ENCODE data around the gene ZNF646. TPM values are rescaled to one million over a fixed set of nuclear protein-coding genes. Genes with fewer than 3 reads are reported as not detected.

The ZNF646 gene
- total and polyA plus RNA-seq, 4 donors, result 0.89 to 9.6 (median 4.0) TPM

DNA sequence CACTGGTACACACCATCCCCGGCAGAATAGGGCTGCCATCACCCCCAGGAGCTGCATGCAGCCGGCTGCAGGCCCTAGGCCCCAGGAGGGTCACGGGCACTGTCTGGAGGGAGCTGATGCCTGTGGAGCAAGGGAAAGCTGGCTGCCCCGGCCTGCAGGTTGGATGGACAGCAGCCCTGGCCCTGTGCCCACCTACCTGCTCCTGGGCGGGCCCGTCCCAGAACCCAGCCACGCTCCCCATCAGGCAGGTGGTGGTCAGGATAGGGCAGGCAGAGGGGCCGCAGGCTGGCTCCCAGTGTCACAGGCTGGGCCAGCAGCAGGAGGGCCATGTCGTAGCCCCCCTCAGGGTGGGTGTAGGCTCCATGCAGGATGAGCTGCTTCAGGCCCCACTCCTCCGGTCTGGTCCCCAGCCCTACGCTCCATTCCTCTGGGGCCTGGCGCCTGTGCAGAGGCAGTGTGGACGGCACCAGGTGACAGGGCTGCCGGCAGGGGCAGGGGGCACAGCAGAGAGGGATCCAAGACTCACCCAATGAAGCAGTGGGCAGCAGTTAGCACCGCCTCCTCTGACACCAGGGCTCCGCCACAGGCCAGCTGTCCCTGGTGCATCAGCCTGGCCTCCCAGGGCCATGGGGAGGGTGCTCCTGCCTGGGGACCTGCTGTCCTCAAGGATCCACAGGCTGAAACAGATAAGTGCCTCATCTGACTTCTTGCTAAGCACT lies 10.5 kb downstream of the ZNF646 start:
- Histone ChIP-seq H3K27ac (ENCODE audit: low read depth in 1 of 2, low read length in 2 of 2) (no peak overlapping the region), H3K4me3 (ENCODE audit: low read depth in 1 of 3, low read length in 3 of 3) (no peak overlapping the region), H3K9me3 (ENCODE audit: control insufficient read depth in 4 of 4, low read length in 3 of 4) (no peaks in the 10 kb centered on the region), H3K36me3 (ENCODE audit: control insufficient read depth in 4 of 4, insufficient read depth in 3 of 4, low read depth in 1 of 4, low read length in 3 of 4) (peaks cover 5 to 49% (median 28%) of the 10 kb centered on the region in 4 donors), H3K4me1 (ENCODE audit: control insufficient read depth in 4 of 4, insufficient read depth in 4 of 4, low read length in 3 of 4) (no peaks in the 10 kb centered on the region), H3K9ac (ENCODE audit: low read depth in 1 of 2, low read length in 2 of 2) (no peak overlapping the region), H3K27me3 (ENCODE audit: control insufficient read depth in 4 of 4, insufficient read depth in 4 of 4, low read length in 3 of 4) (no peaks in the 10 kb centered on the region)
- TF ChIP-seq SP1 (IDR thresholded peaks at IDR 0.05) (no peak), JUND (IDR thresholded peaks at IDR 0.05) (no peak), GABPA (IDR thresholded peaks at IDR 0.05 in 1 of 2, conservative IDR thresholded peaks at IDR 0.05 in 1 of 2) (no peak), FOXA2 (IDR thresholded peaks at IDR 0.05) (no peak), FOXA1 (IDR thresholded peaks at IDR 0.05) (no peak), HNF4G (IDR thresholded peaks at IDR 0.05) (no peak), HNF4A (conservative IDR thresholded peaks at IDR 0.05) (no peak), RXRA (IDR thresholded peaks at IDR 0.05) (no peak), YY1 (IDR thresholded peaks at IDR 0.05) (no peak)
- TF ChIP-seq, protein P1, sequence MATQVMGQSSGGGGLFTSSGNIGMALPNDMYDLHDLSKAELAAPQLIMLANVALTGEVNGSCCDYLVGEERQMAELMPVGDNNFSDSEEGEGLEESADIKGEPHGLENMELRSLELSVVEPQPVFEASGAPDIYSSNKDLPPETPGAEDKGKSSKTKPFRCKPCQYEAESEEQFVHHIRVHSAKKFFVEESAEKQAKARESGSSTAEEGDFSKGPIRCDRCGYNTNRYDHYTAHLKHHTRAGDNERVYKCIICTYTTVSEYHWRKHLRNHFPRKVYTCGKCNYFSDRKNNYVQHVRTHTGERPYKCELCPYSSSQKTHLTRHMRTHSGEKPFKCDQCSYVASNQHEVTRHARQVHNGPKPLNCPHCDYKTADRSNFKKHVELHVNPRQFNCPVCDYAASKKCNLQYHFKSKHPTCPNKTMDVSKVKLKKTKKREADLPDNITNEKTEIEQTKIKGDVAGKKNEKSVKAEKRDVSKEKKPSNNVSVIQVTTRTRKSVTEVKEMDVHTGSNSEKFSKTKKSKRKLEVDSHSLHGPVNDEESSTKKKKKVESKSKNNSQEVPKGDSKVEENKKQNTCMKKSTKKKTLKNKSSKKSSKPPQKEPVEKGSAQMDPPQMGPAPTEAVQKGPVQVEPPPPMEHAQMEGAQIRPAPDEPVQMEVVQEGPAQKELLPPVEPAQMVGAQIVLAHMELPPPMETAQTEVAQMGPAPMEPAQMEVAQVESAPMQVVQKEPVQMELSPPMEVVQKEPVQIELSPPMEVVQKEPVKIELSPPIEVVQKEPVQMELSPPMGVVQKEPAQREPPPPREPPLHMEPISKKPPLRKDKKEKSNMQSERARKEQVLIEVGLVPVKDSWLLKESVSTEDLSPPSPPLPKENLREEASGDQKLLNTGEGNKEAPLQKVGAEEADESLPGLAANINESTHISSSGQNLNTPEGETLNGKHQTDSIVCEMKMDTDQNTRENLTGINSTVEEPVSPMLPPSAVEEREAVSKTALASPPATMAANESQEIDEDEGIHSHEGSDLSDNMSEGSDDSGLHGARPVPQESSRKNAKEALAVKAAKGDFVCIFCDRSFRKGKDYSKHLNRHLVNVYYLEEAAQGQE (IDR thresholded peaks at IDR 0.05), result no peak
- TF ChIP-seq, protein P2, sequence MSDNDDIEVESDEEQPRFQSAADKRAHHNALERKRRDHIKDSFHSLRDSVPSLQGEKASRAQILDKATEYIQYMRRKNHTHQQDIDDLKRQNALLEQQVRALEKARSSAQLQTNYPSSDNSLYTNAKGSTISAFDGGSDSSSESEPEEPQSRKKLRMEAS (IDR thresholded peaks at IDR 0.05), result no peak
- TF ChIP-seq, protein P3, sequence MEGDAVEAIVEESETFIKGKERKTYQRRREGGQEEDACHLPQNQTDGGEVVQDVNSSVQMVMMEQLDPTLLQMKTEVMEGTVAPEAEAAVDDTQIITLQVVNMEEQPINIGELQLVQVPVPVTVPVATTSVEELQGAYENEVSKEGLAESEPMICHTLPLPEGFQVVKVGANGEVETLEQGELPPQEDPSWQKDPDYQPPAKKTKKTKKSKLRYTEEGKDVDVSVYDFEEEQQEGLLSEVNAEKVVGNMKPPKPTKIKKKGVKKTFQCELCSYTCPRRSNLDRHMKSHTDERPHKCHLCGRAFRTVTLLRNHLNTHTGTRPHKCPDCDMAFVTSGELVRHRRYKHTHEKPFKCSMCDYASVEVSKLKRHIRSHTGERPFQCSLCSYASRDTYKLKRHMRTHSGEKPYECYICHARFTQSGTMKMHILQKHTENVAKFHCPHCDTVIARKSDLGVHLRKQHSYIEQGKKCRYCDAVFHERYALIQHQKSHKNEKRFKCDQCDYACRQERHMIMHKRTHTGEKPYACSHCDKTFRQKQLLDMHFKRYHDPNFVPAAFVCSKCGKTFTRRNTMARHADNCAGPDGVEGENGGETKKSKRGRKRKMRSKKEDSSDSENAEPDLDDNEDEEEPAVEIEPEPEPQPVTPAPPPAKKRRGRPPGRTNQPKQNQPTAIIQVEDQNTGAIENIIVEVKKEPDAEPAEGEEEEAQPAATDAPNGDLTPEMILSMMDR (IDR thresholded peaks at IDR 0.05; ENCODE audit: low read depth, low read length, missing input control), result no peak
- no peak for DNase-seq (ENCODE audit: low spot score)
- WGBS, result 92% methylated on average over 16 of the region's 16 CpGs

DNA sequence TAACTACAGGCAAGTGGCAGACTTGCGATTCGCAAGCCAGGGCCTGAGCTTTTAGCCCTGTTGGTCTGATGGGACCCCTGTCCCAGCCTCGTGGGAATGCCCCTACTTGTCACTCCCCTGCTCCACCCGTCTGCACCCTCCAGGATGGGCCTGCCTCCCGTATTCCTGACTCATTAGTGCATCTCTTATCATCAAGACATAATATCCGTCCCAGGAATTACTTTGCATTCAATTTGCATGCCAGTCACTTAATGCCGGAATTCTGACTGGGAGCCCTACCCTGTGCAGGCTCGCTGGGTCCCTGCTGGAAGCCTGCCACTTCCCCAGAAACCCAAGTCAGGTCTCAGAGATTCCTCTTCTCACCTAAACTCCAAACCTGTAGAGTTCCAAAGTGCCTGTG lies 11.2 kb downstream of the ZNF646 start:
- WGBS, result 90% methylated on average over 8 of the region's 8 CpGs
- H3K27me3 ChIP-seq (ENCODE audit: control insufficient read depth in 4 of 4, insufficient read depth in 4 of 4, low read length in 3 of 4), result no peaks in the 10 kb centered on the region
- no peaks in the 10 kb centered on the region for H3K9me3 ChIP-seq (ENCODE audit: control insufficient read depth in 4 of 4, low read length in 3 of 4)
- TF ChIP-seq JUND (IDR thresholded peaks at IDR 0.05), result no peak
- TF ChIP-seq, protein P4, sequence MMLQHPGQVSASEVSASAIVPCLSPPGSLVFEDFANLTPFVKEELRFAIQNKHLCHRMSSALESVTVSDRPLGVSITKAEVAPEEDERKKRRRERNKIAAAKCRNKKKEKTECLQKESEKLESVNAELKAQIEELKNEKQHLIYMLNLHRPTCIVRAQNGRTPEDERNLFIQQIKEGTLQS (IDR thresholded peaks at IDR 0.05), result no peak
- no peak for TF ChIP-seq YY1 (IDR thresholded peaks at IDR 0.05)
- TF ChIP-seq, protein P2 (IDR thresholded peaks at IDR 0.05), result no peak
- TF ChIP-seq, protein P3 (IDR thresholded peaks at IDR 0.05; ENCODE audit: low read depth, low read length, missing input control), result no peak
- TF ChIP-seq, protein P1 (IDR thresholded peaks at IDR 0.05), result no peak
- no peak for TF ChIP-seq RXRA (IDR thresholded peaks at IDR 0.05)
- TF ChIP-seq RAD21 (IDR thresholded peaks at IDR 0.05), result no peak
- TF ChIP-seq GABPA (IDR thresholded peaks at IDR 0.05 in 1 of 2, conservative IDR thresholded peaks at IDR 0.05 in 1 of 2), result no peak
- TF ChIP-seq FOXA1 (IDR thresholded peaks at IDR 0.05), result no peak
- TF ChIP-seq SP1 (IDR thresholded peaks at IDR 0.05), result no peak
- TF ChIP-seq HNF4A (conservative IDR thresholded peaks at IDR 0.05), result no peak
- TF ChIP-seq FOXA2 (IDR thresholded peaks at IDR 0.05), result no peak
- no peak for TF ChIP-seq NR2F2 (IDR thresholded peaks at IDR 0.05)
- no peaks in the 10 kb centered on the region for H3K4me1 ChIP-seq (ENCODE audit: control insufficient read depth in 4 of 4, insufficient read depth in 4 of 4, low read length in 3 of 4)
- DNase-seq (ENCODE audit: low spot score), result no peak
- no peak overlapping the region for H3K9ac ChIP-seq (ENCODE audit: low read depth in 1 of 2, low read length in 2 of 2)
- no peak overlapping the region for H3K27ac ChIP-seq (ENCODE audit: low read depth in 1 of 2, low read length in 2 of 2)
- no peak overlapping the region for H3K4me3 ChIP-seq (ENCODE audit: low read depth in 1 of 3, low read length in 3 of 3)
- peaks cover 7 to 50% (median 28%) of the 10 kb centered on the region in 4 donors for H3K36me3 ChIP-seq (ENCODE audit: control insufficient read depth in 4 of 4, insufficient read depth in 3 of 4, low read depth in 1 of 4, low read length in 3 of 4)

Measured in liver (tissue), 9 donors.